Smooth muscle cell (in vitro differentiated cells): ENCODE data around the gene ACOT12. TPM values are rescaled to one million over a fixed set of nuclear protein-coding genes. Genes with fewer than 3 reads are reported as not detected.

Source experiments
- DNase-seq: peaks from one replicate; lab custom pipeline; 2025; ENCODE audit not compliant: unreplicated experiment; lab: John Stamatoyannopoulos, UW
- H2AFZ ChIP-seq: fragments of 200-600 bp; sonication (generic); 2 replicates; pipeline ENCODE4 v1.6.0; 2016; ENCODE audit warnings: antibody characterized with exemption, low read depth, mild to moderate bottlenecking
- H3F3A ChIP-seq: fragments of 200-600 bp; sonication (generic); 2 replicates; pipeline ENCODE4 v1.6.0; 2017; ENCODE audit warnings: antibody characterized with exemption, low read depth
- H3K27ac ChIP-seq: fragments of 200-600 bp; sonication (generic); 2 replicates; pipeline ENCODE4 v1.5.1; 2016; ENCODE audit warnings: low read depth, mild to moderate bottlenecking
- H3K27me3 ChIP-seq: fragments of 200-600 bp; sonication (generic); 2 replicates; pipeline ENCODE4 v1.6.1; 2016; ENCODE audit warnings: low read depth, mild to moderate bottlenecking
- H3K36me3 ChIP-seq: fragments of 200-600 bp; sonication (generic); 2 replicates; pipeline ENCODE4 v1.5.1; 2016; ENCODE audit warnings: low read depth
- H3K4me1 ChIP-seq: fragments of 200-600 bp; sonication (generic); 2 replicates; pipeline ENCODE4 v1.5.1; 2016; ENCODE audit warnings: low read depth
- H3K4me2 ChIP-seq: fragments of 200-600 bp; sonication (generic); 2 replicates; pipeline ENCODE4 v1.6.0; 2016; ENCODE audit warnings: mild to moderate bottlenecking
- H3K4me3 ChIP-seq: fragments of 200-600 bp; sonication (generic); 2 replicates; pipeline ENCODE4 v1.5.1; 2016; ENCODE audit warnings: mild to moderate bottlenecking
- H3K79me2 ChIP-seq: fragments of 200-600 bp; sonication (generic); 2 replicates; pipeline ENCODE4 v1.6.0; 2016; ENCODE audit warnings: low read depth, mild to moderate bottlenecking
- H3K9ac ChIP-seq: fragments of 200-600 bp; sonication (generic); 2 replicates; pipeline ENCODE4 v1.6.0; 2016; ENCODE audit warnings: low read depth
- H3K9me3 ChIP-seq: fragments of 200-600 bp; sonication (generic); replicated peaks from 2 replicates; pipeline ENCODE4 v1.5.1; 2016; ENCODE audit warnings: low read depth
- H4K20me1 ChIP-seq: fragments of 200-600 bp; sonication (generic); 2 replicates; pipeline ENCODE4 v1.6.0; 2016; ENCODE audit warnings: low read depth
- CTCF ChIP-seq: fragments of 200-600 bp; sonication (generic); IDR thresholded peaks from 2 replicates; pipeline ENCODE4 v1.5.1; 2017; ENCODE audit warnings: borderline replicate concordance, mild to moderate bottlenecking, antibody characterized with exemption; ENCODE audit not compliant: insufficient read depth, poor library complexity, severe bottlenecking
- WGBS: methylation state at CpG from one replicate; pipeline ENCODE4 v1.1.7; 2016; ENCODE audit warnings: low lambda C conversion rate; 5-methylcytosine and 5-hydroxymethylcytosine counted together
- polyA plus RNA-seq: library from polyadenylated mRNA; unstranded; fragments of >200 nt; fragmentation: Nextera tagmentation; extraction: Ambion mirVana; gene quantifications from 2 replicates; pipeline ENCODE4 v1.2.1, GENCODE V29; 2016
- total RNA-seq: library from RNA; depleted of rRNA; stranded (reverse); fragments of >200 nt; gene quantifications from 2 replicates; pipeline ENCODE4 v1.2.3, GENCODE V29; 2014

ACOT12 gene
- total and polyA plus RNA-seq, 2 experiments from 2014 or later, result not detected

DNA sequence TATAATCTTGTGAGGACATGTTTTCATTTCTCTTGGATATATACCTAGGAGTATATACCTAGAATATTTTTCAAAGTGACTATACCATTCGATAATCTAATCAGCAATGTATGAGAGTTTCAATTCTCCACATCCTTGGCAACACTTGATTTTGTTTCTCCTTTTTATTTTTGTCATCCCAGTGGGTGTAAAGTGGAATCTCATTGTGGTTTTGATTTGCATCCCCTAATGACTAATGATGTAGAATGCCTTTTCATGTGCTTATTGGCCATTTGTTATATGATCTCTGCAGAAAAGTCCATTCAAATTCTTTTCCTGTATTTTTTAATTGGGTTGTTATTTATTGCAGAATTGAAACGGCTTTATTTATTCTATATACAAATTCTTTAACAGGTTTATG lies 77.4 kb downstream of the ACOT12 start:
- H3K27me3 ChIP-seq, result no peaks in the 10 kb centered on the region
- WGBS, result 100% methylated on average over 2 of the region's 2 CpGs
- no peaks in the 10 kb centered on the region for H3K9me3 ChIP-seq

GRCh38 chr5:81315830-81316229 lies 78.1 kb downstream of the ACOT12 start:
- no peak overlapping the region for H3K9ac ChIP-seq
- H3K4me3 ChIP-seq, result no peak overlapping the region
- peaks cover 16% of the 10 kb centered on the region for H3K36me3 ChIP-seq
- H3K79me2 ChIP-seq, result no peaks in the 10 kb centered on the region
- no peak for DNase-seq
- no peaks in the 10 kb centered on the region for H3F3A ChIP-seq
- H3K9me3 ChIP-seq, result no peaks in the 10 kb centered on the region
- H2AFZ ChIP-seq, result no peak overlapping the region
- H3K4me2 ChIP-seq, result no peak overlapping the region
- TF ChIP-seq CTCF, result no peak
- no peaks in the 10 kb centered on the region for H3K4me1 ChIP-seq
- H4K20me1 ChIP-seq, result no peaks in the 10 kb centered on the region
- no peak overlapping the region for H3K27ac ChIP-seq
- WGBS, result 96% methylated on average over 4 of the region's 4 CpGs
- H3K27me3 ChIP-seq, result no peaks in the 10 kb centered on the region

More for the DNA sequence above, 77.4 kb downstream of the ACOT12 start:
- H2AFZ ChIP-seq, result no peak overlapping the region
- DNase-seq, result no peak
- no peaks in the 10 kb centered on the region for H3K4me1 ChIP-seq
- H3K36me3 ChIP-seq, result peaks cover 8% of the 10 kb centered on the region
- no peak overlapping the region for H3K9ac ChIP-seq
- no peak overlapping the region for H3K4me2 ChIP-seq
- TF ChIP-seq CTCF, result no peak
- H4K20me1 ChIP-seq, result no peaks in the 10 kb centered on the region
- no peak overlapping the region for H3K27ac ChIP-seq
- no peak overlapping the region for H3K4me3 ChIP-seq
- no peaks in the 10 kb centered on the region for H3F3A ChIP-seq
- H3K79me2 ChIP-seq, result no peaks in the 10 kb centered on the region

DNA sequence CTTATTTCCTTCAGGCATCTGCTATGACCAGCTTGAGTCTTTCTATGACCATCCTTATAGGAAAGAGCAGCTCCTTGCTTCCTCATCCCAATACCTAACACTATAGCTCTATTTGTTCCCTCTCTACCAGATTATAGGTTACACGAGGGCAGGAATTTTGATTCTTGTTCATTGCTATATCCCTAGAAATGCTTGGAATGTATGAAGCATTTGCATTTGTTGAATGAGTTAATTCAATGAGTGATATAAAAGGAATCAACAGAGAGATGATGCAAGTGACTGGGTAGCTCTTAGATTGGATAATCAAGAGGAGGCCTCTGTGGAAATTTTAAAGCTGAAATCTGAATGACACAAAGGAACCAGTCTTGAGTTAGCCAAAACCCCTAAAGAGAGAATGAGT lies 78.6 kb downstream of the ACOT12 start:
- peaks cover 16% of the 10 kb centered on the region for H3K36me3 ChIP-seq
- no peaks in the 10 kb centered on the region for H4K20me1 ChIP-seq
- no peaks in the 10 kb centered on the region for H3K27me3 ChIP-seq
- no peak for TF ChIP-seq CTCF
- H3K27ac ChIP-seq, result no peak overlapping the region
- no peak overlapping the region for H3K4me3 ChIP-seq
- no peak overlapping the region for H2AFZ ChIP-seq
- no peaks in the 10 kb centered on the region for H3K9me3 ChIP-seq
- H3K4me1 ChIP-seq, result no peaks in the 10 kb centered on the region
- WGBS, result 74% methylated on average over 1 of the region's 1 CpG
- no peak overlapping the region for H3K4me2 ChIP-seq
- no peaks in the 10 kb centered on the region for H3F3A ChIP-seq
- no peak overlapping the region for H3K9ac ChIP-seq
- no peaks in the 10 kb centered on the region for H3K79me2 ChIP-seq
- DNase-seq, result no peak

- H3K9ac ChIP-seq, result no peak overlapping the region
- no peaks in the 10 kb centered on the region for H3K27me3 ChIP-seq
- H3K27ac ChIP-seq, result no peak overlapping the region
- H2AFZ ChIP-seq, result no peak overlapping the region
- no peak overlapping the region for H3K4me3 ChIP-seq
- 99% methylated on average over 3 of the region's 3 CpGs for whole genome bisulfite sequencing
- H3K36me3 ChIP-seq, result peaks cover 16% of the 10 kb centered on the region
- H3K9me3 ChIP-seq, result no peaks in the 10 kb centered on the region
- H3K4me1 ChIP-seq, result no peaks in the 10 kb centered on the region
- H3K4me2 ChIP-seq, result no peak overlapping the region
- H3K79me2 ChIP-seq, result no peaks in the 10 kb centered on the region
- no peaks in the 10 kb centered on the region for H4K20me1 ChIP-seq
- TF ChIP-seq CTCF, result no peak
- no peak for DNase-seq
- H3F3A ChIP-seq, result no peaks in the 10 kb centered on the region
Observed at GRCh38 chr5:81314581-81314980, 79.4 kb downstream of the ACOT12 start.
